K562 (cell line): ENCODE measurements around the gene SIRPB2.

Experiments
- ID3 ChIP-seq, 2 experiments: fragments of 250-450 bp in 1 of 2; fragments of 450-650 bp in 1 of 2; sonication (Bioruptor Pico) in 1 of 2; IDR thresholded peaks; 2 replicates each; pipeline versions ENCODE4 v1.6.1 to v1.8.0; 2016 to 2021; ENCODE audit warnings: mild to moderate bottlenecking in 2 of 2, moderate library complexity in 2 of 2, missing compliant biosample characterization in 1 of 2, missing genetic modification characterization in 1 of 2
- MEIS2 ChIP-seq: fragments of 450-650 bp; IDR thresholded peaks from 2 replicates; pipeline ENCODE4 v1.6.1; 2014; ENCODE audit warnings: mild to moderate bottlenecking; ENCODE audit not compliant: partially characterized antibody
- MIER1 ChIP-seq: fragments of 450-650 bp; IDR thresholded peaks from 2 replicates; pipeline ENCODE4 v1.6.1; 2016; ENCODE audit warnings: antibody characterized with exemption, mild to moderate bottlenecking, low read depth
- RAD51 ChIP-seq: fragments of 450-650 bp; IDR thresholded peaks from 2 replicates; pipeline ENCODE4 v1.7.1; 2016; ENCODE audit warnings: low read depth, mild to moderate bottlenecking, borderline replicate concordance
- ZNF75A ChIP-seq: fragments of 450-650 bp; formaldehyde crosslinking; IDR thresholded peaks from 2 replicates; pipeline ENCODE4 v1.4.0; 2020; ENCODE audit warnings: mild to moderate bottlenecking

DNA sequence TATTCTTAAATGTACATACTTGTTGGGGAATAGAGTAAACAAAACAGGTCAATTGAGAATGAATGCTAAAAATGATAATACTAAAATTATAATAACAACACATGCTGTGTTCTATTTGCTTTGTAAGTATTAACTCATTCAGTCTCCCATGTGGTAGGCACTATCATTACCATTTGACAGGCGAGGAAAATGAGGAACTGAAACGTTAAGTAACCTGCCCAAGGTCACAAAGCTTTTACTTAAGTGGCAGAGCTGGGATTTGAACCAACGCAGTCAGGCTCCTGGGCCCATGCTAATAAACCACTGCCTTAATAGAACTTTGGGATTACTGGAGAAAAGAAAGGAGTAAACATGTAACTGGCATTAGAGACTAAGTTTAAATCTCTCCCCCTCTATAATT, 28.4 kb downstream of the SIRPB2 start:
- no peak for TF ChIP-seq MEIS2
- no peak for TF ChIP-seq RAD51
- no peak for TF ChIP-seq ID3 (CRISPR knock-in tag; IDR thresholded peaks at IDR 0.05)
- no peak for TF ChIP-seq ID3 (tag; IDR thresholded peaks at IDR 0.05)
- TF ChIP-seq ZNF75A, result no peak
- TF ChIP-seq MIER1, result no peak
